ENCODE results near the gene HIPK2. TPM values are rescaled to one million over a fixed set of nuclear protein-coding genes. Genes with fewer than 3 reads are reported as not detected.

The HIPK2 gene
- polyA plus RNA-seq, 1 donor (not counting 4 experiments of a cell fraction or from before 2014, with no cell fraction given), result 5.8 TPM

DNA sequence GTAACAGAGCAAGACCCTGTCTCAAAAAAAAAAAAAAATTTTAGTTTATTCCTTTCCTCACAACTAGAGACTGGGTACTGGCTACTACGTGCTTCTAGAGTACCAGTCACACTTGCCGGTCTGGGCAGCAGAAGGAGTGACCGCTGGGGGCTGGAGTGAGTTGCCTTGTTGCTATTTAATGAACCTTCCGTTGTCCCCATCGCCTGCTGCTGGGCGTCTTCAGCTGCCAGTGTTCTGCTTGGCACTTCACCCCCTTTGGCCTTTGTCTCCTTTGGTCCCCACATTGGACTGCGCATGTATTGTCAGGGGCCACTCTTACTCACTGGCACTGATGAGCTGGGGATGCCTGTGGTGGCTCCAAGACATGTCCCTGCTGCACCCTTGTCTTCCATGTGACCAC is 143.7 kb downstream of the HIPK2 start:
- Histone ChIP-seq H3K9me3 (ENCODE audit: control insufficient read depth, low read depth, low read length) (no peaks in the 10 kb centered on the region), H2AFZ (ENCODE audit: control insufficient read depth, low read length) (no peak overlapping the region), H3K4me1 (ENCODE audit: control insufficient read depth, extremely low read depth, insufficient read depth, low read length) (no peaks in the 10 kb centered on the region), H3K79me2 (ENCODE audit: control insufficient read depth, insufficient read depth, low read length) (no peaks in the 10 kb centered on the region), H3K9ac (ENCODE audit: control insufficient read depth, extremely low read depth, insufficient read depth, low read length) (no peak overlapping the region), H3K4me3 (ENCODE audit: control insufficient read depth in 2 of 3, extremely low read depth in 1 of 3, insufficient read depth in 2 of 3, low read depth in 1 of 3, low read length in 3 of 3) (no peak overlapping the region), H3K4me2 (ENCODE audit: control insufficient read depth, extremely low read depth, insufficient read depth, low read depth, low read length) (no peak overlapping the region), H3K27ac (ENCODE audit: control insufficient read depth, insufficient read depth, low read length) (no peak overlapping the region), H3K27me3 (ENCODE audit: control insufficient read depth, extremely low read depth, insufficient read depth, low read length) (no peaks in the 10 kb centered on the region), H4K20me1 (ENCODE audit: control insufficient read depth, extremely low read depth, insufficient read depth, low read length) (no peaks in the 10 kb centered on the region), H3K36me3 (ENCODE audit: control insufficient read depth in 2 of 2, extremely low read depth in 1 of 2, insufficient read depth in 2 of 2, low read length in 2 of 2) (peaks cover 11 to 21% of the 10 kb centered on the region in 2 experiments), H3K9me1 (ENCODE audit: control insufficient read depth, extremely low read depth, insufficient read depth, low read length) (no peaks in the 10 kb centered on the region)
- FAIRE-seq, result no peak
- no peak for TF ChIP-seq EZH2 (IDR thresholded peaks at IDR 0.05; ENCODE audit: low read length)
- TF ChIP-seq, protein P1, sequence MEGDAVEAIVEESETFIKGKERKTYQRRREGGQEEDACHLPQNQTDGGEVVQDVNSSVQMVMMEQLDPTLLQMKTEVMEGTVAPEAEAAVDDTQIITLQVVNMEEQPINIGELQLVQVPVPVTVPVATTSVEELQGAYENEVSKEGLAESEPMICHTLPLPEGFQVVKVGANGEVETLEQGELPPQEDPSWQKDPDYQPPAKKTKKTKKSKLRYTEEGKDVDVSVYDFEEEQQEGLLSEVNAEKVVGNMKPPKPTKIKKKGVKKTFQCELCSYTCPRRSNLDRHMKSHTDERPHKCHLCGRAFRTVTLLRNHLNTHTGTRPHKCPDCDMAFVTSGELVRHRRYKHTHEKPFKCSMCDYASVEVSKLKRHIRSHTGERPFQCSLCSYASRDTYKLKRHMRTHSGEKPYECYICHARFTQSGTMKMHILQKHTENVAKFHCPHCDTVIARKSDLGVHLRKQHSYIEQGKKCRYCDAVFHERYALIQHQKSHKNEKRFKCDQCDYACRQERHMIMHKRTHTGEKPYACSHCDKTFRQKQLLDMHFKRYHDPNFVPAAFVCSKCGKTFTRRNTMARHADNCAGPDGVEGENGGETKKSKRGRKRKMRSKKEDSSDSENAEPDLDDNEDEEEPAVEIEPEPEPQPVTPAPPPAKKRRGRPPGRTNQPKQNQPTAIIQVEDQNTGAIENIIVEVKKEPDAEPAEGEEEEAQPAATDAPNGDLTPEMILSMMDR (optimal IDR thresholded peaks at IDR 0.05 in 1 of 3, IDR thresholded peaks at IDR 0.05 in 1 of 3, conservative IDR thresholded peaks at IDR 0.05 in 1 of 3; ENCODE audit: extremely low read depth in 1 of 3, insufficient read depth in 2 of 3, low read length in 3 of 3), result no peak
- dilution Hi-C loops (cut with MboI; ENCODE audit: extremely low pct_ligation_motif_present, low sequenced_read_pairs), result no loop called here
- DNase-seq (ENCODE audit: low read depth, low spot score), result no peak

DNA sequence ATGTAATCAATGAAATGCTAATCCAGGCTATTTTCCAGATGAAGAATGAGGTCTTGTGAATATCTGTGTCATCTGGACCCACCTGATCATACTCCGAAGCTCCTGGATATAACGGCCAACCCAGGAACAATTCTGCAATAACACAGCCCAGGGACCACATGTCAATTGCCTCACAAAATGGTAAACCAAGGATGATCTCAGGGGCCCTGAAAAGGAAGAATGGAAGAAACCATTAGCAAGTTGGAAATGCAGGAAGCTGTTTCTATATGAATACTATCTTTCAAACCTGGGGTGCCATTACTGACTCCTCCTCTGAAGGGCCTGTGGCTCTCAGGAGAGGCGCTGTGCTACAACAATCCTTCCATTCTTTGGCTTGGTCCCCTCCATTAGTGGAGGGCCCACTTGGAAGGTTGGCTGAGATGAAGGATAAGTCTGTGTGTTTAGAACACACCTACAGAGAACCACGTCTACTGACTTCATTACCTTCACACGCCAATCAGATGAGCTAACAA is 146.2 kb downstream of the HIPK2 start:
- no peak overlapping the region for H3K27ac ChIP-seq (ENCODE audit: control insufficient read depth, insufficient read depth, low read length)
- no peak overlapping the region for H3K9ac ChIP-seq (ENCODE audit: control insufficient read depth, extremely low read depth, insufficient read depth, low read length)
- H3K4me3 ChIP-seq (ENCODE audit: control insufficient read depth in 2 of 3, extremely low read depth in 1 of 3, insufficient read depth in 2 of 3, low read depth in 1 of 3, low read length in 3 of 3), result no peak overlapping the region
- FAIRE-seq (no peak), DNase-seq (ENCODE audit: low read depth, low spot score) (no peak)
- no peaks in the 10 kb centered on the region for H3K9me3 ChIP-seq (ENCODE audit: control insufficient read depth, low read depth, low read length)
- TF ChIP-seq, protein P1 (optimal IDR thresholded peaks at IDR 0.05 in 1 of 3, IDR thresholded peaks at IDR 0.05 in 1 of 3, conservative IDR thresholded peaks at IDR 0.05 in 1 of 3; ENCODE audit: extremely low read depth in 1 of 3, insufficient read depth in 2 of 3, low read length in 3 of 3), result no peak
- no peak for TF ChIP-seq EZH2 (IDR thresholded peaks at IDR 0.05; ENCODE audit: low read length)
- no peaks in the 10 kb centered on the region for H3K79me2 ChIP-seq (ENCODE audit: control insufficient read depth, insufficient read depth, low read length)
- H4K20me1 ChIP-seq (ENCODE audit: control insufficient read depth, extremely low read depth, insufficient read depth, low read length), result no peaks in the 10 kb centered on the region
- H3K9me1 ChIP-seq (ENCODE audit: control insufficient read depth, extremely low read depth, insufficient read depth, low read length), result no peaks in the 10 kb centered on the region
- no peak overlapping the region for H3K4me2 ChIP-seq (ENCODE audit: control insufficient read depth, extremely low read depth, insufficient read depth, low read depth, low read length)
- H3K27me3 ChIP-seq (ENCODE audit: control insufficient read depth, extremely low read depth, insufficient read depth, low read length), result no peaks in the 10 kb centered on the region
- H2AFZ ChIP-seq (ENCODE audit: control insufficient read depth, low read length), result no peak overlapping the region
- dilution Hi-C loops (cut with MboI; ENCODE audit: extremely low pct_ligation_motif_present, low sequenced_read_pairs), result no loop called here
- no peaks in the 10 kb centered on the region for H3K4me1 ChIP-seq (ENCODE audit: control insufficient read depth, extremely low read depth, insufficient read depth, low read length)
- H3K36me3 ChIP-seq (ENCODE audit: control insufficient read depth in 2 of 2, extremely low read depth in 1 of 2, insufficient read depth in 2 of 2, low read length in 2 of 2), result peaks cover 17 to 28% of the 10 kb centered on the region in 2 experiments
